NB4 (cell line): ENCODE results near the gene PXN.

Source experiments
- MYC ChIP-seq: IDR thresholded peaks from 2 replicates; pipeline ENCODE4 v1.6.1; 2011; ENCODE audit warnings: low read depth, low read length
- POLR2A ChIP-seq: IDR thresholded peaks from 2 replicates; pipeline ENCODE4 v1.6.1; 2011; ENCODE audit warnings: mild to moderate bottlenecking; ENCODE audit not compliant: insufficient read length; ENCODE audit errors: extremely low read depth
- TF ChIP-seq, protein P1 (sequence below): IDR thresholded peaks from one replicate; pipeline ENCODE4 v1.5.1; 2012; ENCODE audit warnings: low read depth, low read length
- TF ChIP-seq, protein P2 (sequence below): IDR thresholded peaks from 2 replicates; pipeline ENCODE4 v1.6.1; 2011; ENCODE audit warnings: low read depth, low read length

DNA sequence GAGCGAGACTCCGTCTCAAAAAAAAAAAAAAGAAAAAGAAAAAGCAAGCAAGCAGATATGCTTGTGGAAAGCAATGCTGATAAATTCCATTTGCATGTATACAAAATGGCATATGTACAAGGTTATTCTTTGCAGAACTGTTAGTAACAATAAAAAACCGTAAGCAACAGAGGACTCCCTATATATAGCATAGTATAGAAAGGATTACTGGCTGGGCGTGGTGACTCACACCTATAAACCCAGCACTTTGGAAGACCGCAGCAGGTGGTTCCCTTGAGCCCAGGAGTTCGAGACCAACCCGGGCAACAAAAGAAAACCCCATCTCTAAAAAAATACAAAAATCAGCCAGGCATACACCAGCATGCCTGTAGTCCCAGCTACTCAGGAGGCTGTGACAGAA is 84.6 kb downstream of the PXN start:
- TF ChIP-seq, protein P1, sequence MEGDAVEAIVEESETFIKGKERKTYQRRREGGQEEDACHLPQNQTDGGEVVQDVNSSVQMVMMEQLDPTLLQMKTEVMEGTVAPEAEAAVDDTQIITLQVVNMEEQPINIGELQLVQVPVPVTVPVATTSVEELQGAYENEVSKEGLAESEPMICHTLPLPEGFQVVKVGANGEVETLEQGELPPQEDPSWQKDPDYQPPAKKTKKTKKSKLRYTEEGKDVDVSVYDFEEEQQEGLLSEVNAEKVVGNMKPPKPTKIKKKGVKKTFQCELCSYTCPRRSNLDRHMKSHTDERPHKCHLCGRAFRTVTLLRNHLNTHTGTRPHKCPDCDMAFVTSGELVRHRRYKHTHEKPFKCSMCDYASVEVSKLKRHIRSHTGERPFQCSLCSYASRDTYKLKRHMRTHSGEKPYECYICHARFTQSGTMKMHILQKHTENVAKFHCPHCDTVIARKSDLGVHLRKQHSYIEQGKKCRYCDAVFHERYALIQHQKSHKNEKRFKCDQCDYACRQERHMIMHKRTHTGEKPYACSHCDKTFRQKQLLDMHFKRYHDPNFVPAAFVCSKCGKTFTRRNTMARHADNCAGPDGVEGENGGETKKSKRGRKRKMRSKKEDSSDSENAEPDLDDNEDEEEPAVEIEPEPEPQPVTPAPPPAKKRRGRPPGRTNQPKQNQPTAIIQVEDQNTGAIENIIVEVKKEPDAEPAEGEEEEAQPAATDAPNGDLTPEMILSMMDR, result no peak
- TF ChIP-seq POLR2A (no peak), MYC (no peak)
- TF ChIP-seq, protein P2, sequence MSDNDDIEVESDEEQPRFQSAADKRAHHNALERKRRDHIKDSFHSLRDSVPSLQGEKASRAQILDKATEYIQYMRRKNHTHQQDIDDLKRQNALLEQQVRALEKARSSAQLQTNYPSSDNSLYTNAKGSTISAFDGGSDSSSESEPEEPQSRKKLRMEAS, result no peak
